ENCODE measurements around the gene PAK1.

Gene PAK1

GRCh38 chr11:77322926-77323590 lies 150.8 kb downstream of the PAK1 start:
- ChIA-PET POLR2A (no interaction called here), CTCF (interaction anchor here (1.2 kb wide), 1 partner anchor 225 kb away, joined by 3 read pairs; no protein-coding TSS in a partner anchor)
- no peak overlapping the region for H3K4me3 ChIP-seq (ENCODE audit: low read depth, low read length)
- no peak for TF ChIP-seq CTCF (IDR thresholded peaks at IDR 0.05; ENCODE audit: insufficient read depth, low read length, missing control alignments)
- no peak for DNase-seq (ENCODE audit: low read depth, low spot score)

GRCh38 chr11:77322506-77322905 lies 151.4 kb downstream of the PAK1 start:
- TF ChIP-seq CTCF (IDR thresholded peaks at IDR 0.05; ENCODE audit: insufficient read depth, low read length, missing control alignments) = no peak
- ChIA-PET CTCF (interaction anchor here (1.2 kb wide), 1 partner anchor 225 kb away, joined by 3 read pairs; no protein-coding TSS in a partner anchor), POLR2A (no interaction called here)
- H3K4me3 ChIP-seq (ENCODE audit: low read depth, low read length) = no peak overlapping the region
- no peak for DNase-seq (ENCODE audit: low read depth, low spot score)

- CTCF ChIA-PET = interaction anchor here (1.6 kb wide), 1 partner anchor 12 kb away, joined by 4 read pairs; no protein-coding TSS in a partner anchor
- TF ChIP-seq CTCF (IDR thresholded peaks at IDR 0.05; ENCODE audit: insufficient read depth, low read length, missing control alignments) = no peak
- no peak overlapping the region for H3K4me3 ChIP-seq (ENCODE audit: low read depth, low read length)
- DNase-seq (ENCODE audit: low read depth, low spot score) = no peak
- POLR2A ChIA-PET = no interaction called here
Measured at GRCh38 chr11:77320351-77320750, 153.5 kb downstream of the PAK1 start.

DNA sequence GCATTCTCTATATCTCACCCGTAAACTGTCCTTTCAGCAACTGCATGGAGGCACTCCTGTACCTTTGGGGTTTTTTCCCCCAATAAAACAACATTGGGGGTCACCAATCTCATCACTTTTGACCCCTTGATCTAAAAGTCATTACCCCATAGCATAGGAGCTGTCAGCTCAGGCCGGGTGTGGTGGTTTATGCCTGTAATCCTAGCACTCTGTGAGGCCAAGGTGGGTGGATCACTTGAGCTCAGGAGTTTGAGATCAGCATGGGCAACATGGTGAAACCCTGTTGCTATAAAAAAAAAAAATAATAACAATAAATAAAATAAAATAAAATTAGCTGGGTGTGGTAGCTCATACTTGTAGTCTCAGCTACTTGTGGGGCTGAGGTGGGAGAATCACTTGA lies 155.3 kb downstream of the PAK1 start:
- CTCF ChIA-PET = no interaction called here
- no peak for TF ChIP-seq CTCF (IDR thresholded peaks at IDR 0.05; ENCODE audit: insufficient read depth, low read length, missing control alignments)
- H3K4me3 ChIP-seq (ENCODE audit: low read depth, low read length) = no peak overlapping the region
- POLR2A ChIA-PET = no interaction called here
- DNase-seq (ENCODE audit: low read depth, low spot score) = no peak

DNA sequence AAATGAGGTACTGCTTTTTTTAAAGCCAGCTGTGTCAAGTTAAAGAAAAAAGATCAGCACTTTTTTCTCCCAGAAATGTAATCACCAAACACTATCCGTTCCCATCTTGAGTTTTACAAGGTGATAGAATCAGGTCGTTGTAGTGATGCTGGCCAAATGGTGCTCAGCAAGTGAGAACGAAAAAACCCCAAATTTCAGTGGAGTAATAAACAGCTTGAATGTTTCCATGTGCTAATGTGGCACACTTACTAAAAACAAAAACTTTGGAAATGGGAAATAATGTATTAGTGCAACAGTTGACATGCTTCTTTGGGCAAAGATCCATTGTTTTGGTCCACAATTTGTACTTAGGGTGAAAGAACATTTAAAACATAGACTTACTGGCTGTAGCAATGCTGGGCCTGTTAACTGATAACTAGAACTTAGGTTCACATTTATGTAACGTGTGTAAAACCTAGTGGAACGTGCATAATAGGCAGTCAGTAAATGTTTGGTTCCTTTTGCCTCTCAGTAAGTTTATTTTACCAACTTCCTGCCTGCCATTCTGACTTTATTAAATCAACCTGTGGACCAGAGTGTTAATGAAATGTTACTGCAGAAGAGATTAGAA lies 157.1 kb downstream of the PAK1 start:
- no peak for DNase-seq (ENCODE audit: low read depth, low spot score)
- H3K4me3 ChIP-seq (ENCODE audit: low read depth, low read length) = no peak overlapping the region
- CTCF ChIA-PET = interaction anchor here (1.2 to 1.3 kb wide), 2 partner anchors 24 to 31 kb away, joined by 3 to 4 read pairs; no protein-coding TSS in a partner anchor
- POLR2A ChIA-PET = no interaction called here
- TF ChIP-seq CTCF (IDR thresholded peaks at IDR 0.05; ENCODE audit: insufficient read depth, low read length, missing control alignments) = no peak

GRCh38 chr11:77312107-77312506 lies 161.8 kb downstream of the PAK1 start:
- POLR2A ChIA-PET = no interaction called here
- DNase-seq (ENCODE audit: low read depth, low spot score) = no peak
- CTCF ChIA-PET = interaction anchor here (1.0 kb wide), 1 partner anchor 236 kb away, joined by 3 read pairs; no protein-coding TSS in a partner anchor
- H3K4me3 ChIP-seq (ENCODE audit: low read depth, low read length) = no peak overlapping the region
- TF ChIP-seq CTCF (IDR thresholded peaks at IDR 0.05; ENCODE audit: insufficient read depth, low read length, missing control alignments) = no peak

All from AG04449 (cell line).